IMR-90 (cell line): ENCODE results near the gene VPS72. TPM values are rescaled to one million over a fixed set of nuclear protein-coding genes. Genes with fewer than 3 reads are reported as not detected.

ENCODE experiments used
- ATAC-seq: fragments of 200-7000 bp; cut with Tn5 transposase; 2 replicates; pipeline ENCODE4 v1.9.1; 2020; ENCODE audit warnings: low read depth, mild to moderate bottlenecking, moderate library complexity
- BruUV-seq: library from RNA; stranded (reverse); fragments of 400-500 nt; replicated peaks from 2 replicates; lab custom pipeline; 2021; lab: Mats Ljungman, UMichigan
- CTCF ChIA-PET: fragments of 300-600 bp; formaldehyde crosslinking; extraction: SDS; loops from one replicate; lab custom pipeline; 2021; ENCODE audit warnings: antibody characterized with exemption; lab: Yijun Ruan, JAX
- POLR2A ChIA-PET: fragments of 300-600 bp; sonication (Branson Sonifier 250); formaldehyde crosslinking; loops from one replicate; lab custom pipeline; 2022; ENCODE audit warnings: antibody characterized with exemption; ENCODE audit not compliant: unreplicated experiment; lab: Charles Lee
- DNase-seq: peaks from one replicate; pipeline ENCODE4 v3.0.0; 2013
- H2AFZ ChIP-seq: replicated peaks from 2 replicates; pipeline ENCODE3; 2013; ENCODE audit warnings: low read length, mild to moderate bottlenecking; ENCODE audit not compliant: poor library complexity
- H2AK5ac ChIP-seq: 2 replicates; pipeline ENCODE4 v1.6.1; 2013; ENCODE audit warnings: low read depth, low read length, inconsistent platforms
- H2AK9ac ChIP-seq: replicated peaks from 2 replicates; pipeline ENCODE3; 2013; ENCODE audit warnings: mild to moderate bottlenecking, low read depth, low read length, moderate library complexity; ENCODE audit not compliant: poor library complexity
- H2BK120ac ChIP-seq: 2 replicates; pipeline ENCODE4 v1.6.1; 2013; ENCODE audit warnings: low read depth, low read length, inconsistent platforms
- H2BK15ac ChIP-seq: 3 replicates; pipeline ENCODE4 v1.6.1; 2013; ENCODE audit warnings: low read depth, low read length, inconsistent platforms
- H2BK20ac ChIP-seq: 2 replicates; pipeline ENCODE4 v1.6.1; 2013; ENCODE audit warnings: low read depth, mild to moderate bottlenecking, inconsistent platforms, low read length, moderate library complexity
- H2BK5ac ChIP-seq: 2 replicates; pipeline ENCODE4 v1.6.1; 2013; ENCODE audit warnings: mild to moderate bottlenecking, low read depth, low read length, inconsistent platforms; ENCODE audit not compliant: poor library complexity, severe bottlenecking
- H3K14ac ChIP-seq: replicated peaks from 2 replicates; pipeline ENCODE4 v1.6.1; 2013; ENCODE audit warnings: low read depth, low read length, inconsistent platforms
- H3K18ac ChIP-seq: 2 replicates; pipeline ENCODE4 v1.6.1; 2013; ENCODE audit warnings: low read depth, low read length, control low read depth
- H3K23ac ChIP-seq: 2 replicates; pipeline ENCODE4 v1.6.1; 2013; ENCODE audit warnings: low read depth, low read length, inconsistent platforms
- H3K27ac ChIP-seq: 2 replicates; pipeline ENCODE4 v1.5.1; 2013; ENCODE audit warnings: mild to moderate bottlenecking, control low read depth, low read length; ENCODE audit not compliant: insufficient read depth
- H3K27me3 ChIP-seq: 2 replicates; pipeline ENCODE4 v1.6.1; 2013; ENCODE audit warnings: low read length; ENCODE audit not compliant: control insufficient read depth, insufficient read depth
- H3K36me3 ChIP-seq: 2 replicates; pipeline ENCODE4 v1.6.1; 2013; ENCODE audit warnings: low read length, mixed read lengths; ENCODE audit not compliant: control insufficient read depth, insufficient read depth
- H3K4ac ChIP-seq: 2 replicates; pipeline ENCODE4 v1.6.1; 2013; ENCODE audit warnings: low read depth, low read length, inconsistent platforms
- H3K4me1 ChIP-seq: 2 replicates; pipeline ENCODE4 v1.6.1; 2013; ENCODE audit warnings: low read length, mixed read lengths; ENCODE audit not compliant: control insufficient read depth, insufficient read depth
- H3K4me2 ChIP-seq: 2 replicates; pipeline ENCODE4 v1.6.1; 2013; ENCODE audit warnings: low read depth, mild to moderate bottlenecking, control low read depth, low read length, moderate library complexity
- H3K4me3 ChIP-seq: 2 replicates; pipeline ENCODE4 v1.5.1; 2013; ENCODE audit warnings: low read depth, mild to moderate bottlenecking, control low read depth, low read length, moderate library complexity; ENCODE audit not compliant: insufficient read depth
- H3K56ac ChIP-seq: 2 replicates; pipeline ENCODE4 v1.6.1; 2013; ENCODE audit warnings: low read length, inconsistent platforms; ENCODE audit not compliant: insufficient read depth; ENCODE audit errors: extremely low read depth
- H3K79me1 ChIP-seq, 2 experiments: 2 replicates each; pipeline ENCODE4 v1.6.1; 2013; ENCODE audit warnings: low read length in 2 of 2, inconsistent platforms in 1 of 2, low read depth in 1 of 2
- H3K9ac ChIP-seq: 2 replicates; pipeline ENCODE4 v1.6.1; 2013; ENCODE audit warnings: low read depth, low read length, control low read depth
- H3K9me1 ChIP-seq: 2 replicates; pipeline ENCODE4 v1.6.1; 2013; ENCODE audit warnings: low read length, inconsistent platforms; ENCODE audit not compliant: insufficient read depth
- H3K9me3 ChIP-seq: 2 replicates; pipeline ENCODE4 v1.6.1; 2013; ENCODE audit warnings: low read length; ENCODE audit not compliant: control insufficient read depth, insufficient read depth
- H4K20me1 ChIP-seq: 2 replicates; pipeline ENCODE4 v1.6.1; 2013; ENCODE audit warnings: low read length, inconsistent platforms; ENCODE audit not compliant: insufficient read depth
- H4K5ac ChIP-seq: 2 replicates; pipeline ENCODE4 v1.6.1; 2013; ENCODE audit warnings: mild to moderate bottlenecking, low read depth, low read length, control low read depth
- H4K8ac ChIP-seq, 2 experiments: 2 replicates each; pipeline ENCODE4 v1.6.1; 2013; ENCODE audit warnings: low read depth in 2 of 2, low read length in 2 of 2, control low read depth in 1 of 2, inconsistent platforms in 1 of 2
- H4K91ac ChIP-seq: 2 replicates; pipeline ENCODE4 v1.6.1; 2013; ENCODE audit warnings: low read depth, low read length, inconsistent platforms; ENCODE audit not compliant: insufficient read depth
- CHD1 ChIP-seq: IDR thresholded peaks from 2 replicates; pipeline ENCODE4 v1.6.1; 2012; ENCODE audit warnings: low read depth, low read length, improper control_type of control experiment
- FOS ChIP-seq: fragments of 150-350 bp; IDR thresholded peaks from 2 replicates; pipeline ENCODE4 v1.6.1; 2016; ENCODE audit warnings: low read depth, low read length
- MAFK ChIP-seq: IDR thresholded peaks from 2 replicates; pipeline ENCODE4 v1.6.1; 2012; ENCODE audit warnings: low read depth, low read length, improper control_type of control experiment
- NFE2L2 ChIP-seq: fragments of 150-350 bp; IDR thresholded peaks from 2 replicates; pipeline ENCODE4 v1.6.1; 2016; ENCODE audit warnings: low read depth, mild to moderate bottlenecking, low read length
- POLR2A ChIP-seq: IDR thresholded peaks from 2 replicates; pipeline ENCODE4 v1.6.1; 2012; ENCODE audit warnings: mild to moderate bottlenecking, low read depth, low read length
- RAD21 ChIP-seq: IDR thresholded peaks from 2 replicates; pipeline ENCODE4 v1.6.1; 2012; ENCODE audit warnings: low read length, improper control_type of control experiment
- RCOR1 ChIP-seq: IDR thresholded peaks from 2 replicates; pipeline ENCODE4 v1.6.1; 2012; ENCODE audit warnings: mild to moderate bottlenecking, low read length, improper control_type of control experiment; ENCODE audit not compliant: insufficient replicate concordance
- RFX5 ChIP-seq: IDR thresholded peaks from 2 replicates; pipeline ENCODE4 v1.8.0; 2012; ENCODE audit warnings: low read depth, mild to moderate bottlenecking, low read length, moderate library complexity
- SMC3 ChIP-seq: fragments of 150-350 bp; IDR thresholded peaks from 2 replicates; pipeline ENCODE4 v1.6.1; 2016; ENCODE audit warnings: low read depth, mild to moderate bottlenecking, antibody characterized with exemption, low read length, moderate library complexity
- WGBS, 2 experiments: methylation state at CpG; one replicate each; pipeline versions ENCODE4 v1.1.5 to v1.1.7; 2013; ENCODE audit warnings: missing lambda C conversion rate in 2 of 2; ENCODE audit not compliant: insufficient read length in 1 of 2; ENCODE audit errors: extremely low coverage in 2 of 2; 5-methylcytosine and 5-hydroxymethylcytosine counted together
- dilution Hi-C: fragments of 300-500 bp; cut with HindIII; formaldehyde crosslinking; loops from one replicate; pipeline ENCODE4 v1.14.3; 2018; ENCODE audit warnings: low sequenced_read_pairs; ENCODE audit not compliant: unreplicated experiment
- in situ Hi-C: fragments of 300-500 bp; cut with MboI; formaldehyde crosslinking; loops from 3 replicates; pipeline ENCODE4 v1.14.3; 2019; ENCODE audit warnings: low sequenced_read_pairs, inconsistent platforms, mixed read lengths
- intact Hi-C: fragments of 100-400 bp; cut with micrococcal nuclease; formaldehyde crosslinking; loops from 2 replicates; pipeline ENCODE4 v1.10.0; 2022
- polyA plus RNA-seq, 3 experiments: library from polyadenylated mRNA; depleted of rRNA; stranded (reverse); fragments of >200 nt; gene quantifications; 2 replicates each; pipeline ENCODE4 v1.2.3, GENCODE V29; 2012; ENCODE audit warnings: low replicate concordance in 1 of 3
- total RNA-seq: library from RNA; depleted of rRNA; stranded (reverse); fragments of >200 nt; gene quantifications from 2 replicates; pipeline ENCODE4 v1.2.3, GENCODE V29; 2012
- TF ChIP-seq, protein P1 (sequence below): fragments of 150-350 bp; IDR thresholded peaks from 2 replicates; pipeline ENCODE4 v1.6.1; 2016; ENCODE audit warnings: low read depth, mild to moderate bottlenecking, low read length, moderate library complexity, borderline replicate concordance
- TF ChIP-seq, protein P2 (sequence below): fragments of 150-350 bp; IDR thresholded peaks from 2 replicates; pipeline ENCODE4 v1.6.1; 2017; ENCODE audit warnings: mild to moderate bottlenecking, antibody characterized with exemption, low read length, low read depth

Gene VPS72
- total and polyA plus RNA-seq, 2 of the 4 experiments (the other 2 are of a cell fraction): 51.3 to 62.3 TPM

DNA sequence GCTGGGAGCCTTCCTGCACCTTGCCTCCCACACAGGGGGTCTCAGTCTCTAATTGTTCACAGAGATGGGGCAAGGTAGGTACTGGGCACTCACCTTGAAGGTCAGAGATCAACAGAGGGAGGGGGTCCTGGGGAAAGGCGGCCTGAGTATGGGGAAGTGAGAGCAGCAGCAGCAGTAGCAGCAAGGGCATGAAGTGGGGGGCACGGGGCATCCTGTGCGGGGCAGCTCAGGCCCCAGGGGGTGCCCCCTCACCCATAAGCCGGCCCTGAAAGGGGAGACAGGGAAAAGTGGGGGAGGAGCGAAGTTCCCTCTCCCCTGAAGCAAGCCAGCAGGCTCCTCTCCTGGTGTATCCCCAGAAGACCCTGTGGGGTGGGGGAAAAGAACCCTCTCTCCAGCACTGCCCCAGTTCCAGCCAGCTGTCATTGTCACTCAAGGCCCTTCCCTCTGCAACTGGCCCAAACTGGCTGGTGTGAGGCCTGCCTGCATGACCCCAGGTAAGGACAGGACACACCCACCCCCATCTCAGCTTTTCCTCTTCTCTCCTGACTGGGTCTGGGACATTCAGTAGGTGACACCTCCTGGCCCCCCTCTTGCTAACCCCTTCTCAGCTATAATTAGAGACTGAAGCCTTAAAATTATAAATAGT lies 47.5 kb downstream of the VPS72 start:
- H3K4ac ChIP-seq: no peak overlapping the region
- intact Hi-C loops: no loop called here

More for the DNA sequence above, 47.5 kb downstream of the VPS72 start:
- BruUV-seq: no TSS peak
- dilution Hi-C loops: no loop called here
- H3K9ac ChIP-seq: no peak overlapping the region
- in situ Hi-C loops: no loop called here
- H3K14ac ChIP-seq: no peak overlapping the region
- no peak overlapping the region for H3K23ac ChIP-seq
- TF ChIP-seq RFX5 (no peak), NFE2L2 (no peak), FOS (no peak), CHD1 (no peak), MAFK (no peak), RCOR1 (no peak), POLR2A (no peak), SMC3 (no peak), RAD21 (no peak)
- TF ChIP-seq, protein P1, sequence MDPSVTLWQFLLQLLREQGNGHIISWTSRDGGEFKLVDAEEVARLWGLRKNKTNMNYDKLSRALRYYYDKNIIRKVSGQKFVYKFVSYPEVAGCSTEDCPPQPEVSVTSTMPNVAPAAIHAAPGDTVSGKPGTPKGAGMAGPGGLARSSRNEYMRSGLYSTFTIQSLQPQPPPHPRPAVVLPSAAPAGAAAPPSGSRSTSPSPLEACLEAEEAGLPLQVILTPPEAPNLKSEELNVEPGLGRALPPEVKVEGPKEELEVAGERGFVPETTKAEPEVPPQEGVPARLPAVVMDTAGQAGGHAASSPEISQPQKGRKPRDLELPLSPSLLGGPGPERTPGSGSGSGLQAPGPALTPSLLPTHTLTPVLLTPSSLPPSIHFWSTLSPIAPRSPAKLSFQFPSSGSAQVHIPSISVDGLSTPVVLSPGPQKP: no peak
- TF ChIP-seq, protein P2, sequence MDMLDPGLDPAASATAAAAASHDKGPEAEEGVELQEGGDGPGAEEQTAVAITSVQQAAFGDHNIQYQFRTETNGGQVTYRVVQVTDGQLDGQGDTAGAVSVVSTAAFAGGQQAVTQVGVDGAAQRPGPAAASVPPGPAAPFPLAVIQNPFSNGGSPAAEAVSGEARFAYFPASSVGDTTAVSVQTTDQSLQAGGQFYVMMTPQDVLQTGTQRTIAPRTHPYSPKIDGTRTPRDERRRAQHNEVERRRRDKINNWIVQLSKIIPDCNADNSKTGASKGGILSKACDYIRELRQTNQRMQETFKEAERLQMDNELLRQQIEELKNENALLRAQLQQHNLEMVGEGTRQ: no peak
- no peak overlapping the region for H4K8ac ChIP-seq
- H2BK20ac ChIP-seq: no peak overlapping the region
- ChIA-PET CTCF (no interaction called here), POLR2A (no interaction called here)
- H4K20me1 ChIP-seq: peaks cover 5% of the 10 kb centered on the region; the same call in 1 of the 2 replicates
- H3K9me3 ChIP-seq: no peaks in the 10 kb centered on the region
- no peak overlapping the region for H2BK120ac ChIP-seq
- ATAC-seq (no peak), DNase-seq (no peak)
- no peak overlapping the region for H3K18ac ChIP-seq
- no peak overlapping the region for H2AFZ ChIP-seq
- no peak overlapping the region for H3K27ac ChIP-seq
- no CpG with 5 or more reads among the region's 5 CpGs for whole genome bisulfite sequencing, 2 experiments
- H2AK9ac ChIP-seq: no peak overlapping the region
- H3K79me1 ChIP-seq: peaks cover 0 to 6% of the 10 kb centered on the region in 2 experiments; a peak in 1 of 4 replicates
- peaks cover 4% of the 10 kb centered on the region; the same call in 1 of the 2 replicates for H3K9me1 ChIP-seq
- H3K56ac ChIP-seq: no peak overlapping the region
- no peak overlapping the region for H2AK5ac ChIP-seq
- H3K4me3 ChIP-seq: no peak overlapping the region
- no peak overlapping the region for H3K4me2 ChIP-seq
- H2BK5ac ChIP-seq: no peak overlapping the region
- H3K27me3 ChIP-seq: peaks cover 2% of the 10 kb centered on the region; the same call in 1 of the 2 replicates
- H4K5ac ChIP-seq: no peak overlapping the region
- H4K91ac ChIP-seq: no peak overlapping the region
- H3K4me1 ChIP-seq: peaks cover 5% of the 10 kb centered on the region
- H3K36me3 ChIP-seq: peaks cover 4% of the 10 kb centered on the region; the same call in 1 of the 2 replicates
- no peak overlapping the region for H2BK15ac ChIP-seq
